Mammary epithelial cell (primary cell): ENCODE results near the gene PLA2G4D.

ENCODE experiments used
- EZH2 ChIP-seq: IDR thresholded peaks from 2 replicates; pipeline ENCODE4 v1.6.1; 2012; ENCODE audit warnings: low read length, inconsistent platforms, borderline replicate concordance
- TF ChIP-seq, protein P1 (sequence below), 2 donors: IDR thresholded peaks in 1 of 2; conservative IDR thresholded peaks in 1 of 2; 2 replicates each; pipeline ENCODE4 v1.5.1; 2011 to 2012; ENCODE audit warnings: inconsistent platforms in 2 of 2, low read length in 2 of 2, mild to moderate bottlenecking in 2 of 2, control low read depth in 1 of 2, low read depth in 1 of 2; ENCODE audit not compliant: insufficient read depth in 1 of 2; ENCODE audit errors: extremely low read depth in 1 of 2

DNA sequence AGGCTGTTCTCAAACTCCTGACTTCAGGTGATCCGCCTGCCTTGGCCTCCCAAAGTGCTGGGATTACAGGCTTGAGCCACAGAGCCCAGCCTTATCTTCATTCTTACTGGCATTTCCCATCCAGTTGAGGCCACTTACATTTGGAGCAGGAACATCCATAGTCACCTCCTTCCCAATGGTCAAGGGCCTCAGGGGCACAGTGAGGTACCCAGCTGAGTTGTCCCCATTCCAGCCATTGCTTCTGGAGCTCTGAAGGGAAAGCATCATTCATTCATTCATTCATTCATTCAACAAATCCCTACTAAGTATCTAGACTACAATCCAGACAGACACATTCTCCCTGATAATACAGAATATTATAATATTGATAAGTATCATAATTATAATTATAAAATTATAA is 12.2 kb downstream of the PLA2G4D start:
- TF ChIP-seq, protein P1, sequence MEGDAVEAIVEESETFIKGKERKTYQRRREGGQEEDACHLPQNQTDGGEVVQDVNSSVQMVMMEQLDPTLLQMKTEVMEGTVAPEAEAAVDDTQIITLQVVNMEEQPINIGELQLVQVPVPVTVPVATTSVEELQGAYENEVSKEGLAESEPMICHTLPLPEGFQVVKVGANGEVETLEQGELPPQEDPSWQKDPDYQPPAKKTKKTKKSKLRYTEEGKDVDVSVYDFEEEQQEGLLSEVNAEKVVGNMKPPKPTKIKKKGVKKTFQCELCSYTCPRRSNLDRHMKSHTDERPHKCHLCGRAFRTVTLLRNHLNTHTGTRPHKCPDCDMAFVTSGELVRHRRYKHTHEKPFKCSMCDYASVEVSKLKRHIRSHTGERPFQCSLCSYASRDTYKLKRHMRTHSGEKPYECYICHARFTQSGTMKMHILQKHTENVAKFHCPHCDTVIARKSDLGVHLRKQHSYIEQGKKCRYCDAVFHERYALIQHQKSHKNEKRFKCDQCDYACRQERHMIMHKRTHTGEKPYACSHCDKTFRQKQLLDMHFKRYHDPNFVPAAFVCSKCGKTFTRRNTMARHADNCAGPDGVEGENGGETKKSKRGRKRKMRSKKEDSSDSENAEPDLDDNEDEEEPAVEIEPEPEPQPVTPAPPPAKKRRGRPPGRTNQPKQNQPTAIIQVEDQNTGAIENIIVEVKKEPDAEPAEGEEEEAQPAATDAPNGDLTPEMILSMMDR (conservative IDR thresholded peaks at IDR 0.05 in 1 of 2, IDR thresholded peaks at IDR 0.05 in 1 of 2; ENCODE audit: extremely low read depth in 1 of 2, insufficient read depth in 1 of 2, low read depth in 1 of 2, low read length in 2 of 2): no peak
- TF ChIP-seq EZH2: no peak
